HepG2 (cell line): ENCODE data around the gene SYCE3. TPM values are rescaled to one million over a fixed set of nuclear protein-coding genes. Genes with fewer than 3 reads are reported as not detected.

Experiments
- BRD4 ChIP-seq: sonication (generic); formaldehyde crosslinking; IDR thresholded peaks from 2 replicates; pipeline ENCODE4 v1.4.0; 2020; ENCODE audit warnings: missing genetic modification reagents
- MNT ChIP-seq: fragments of 450-650 bp; IDR thresholded peaks from 2 replicates; pipeline ENCODE4 v1.6.1; 2016
- NAIF1 ChIP-seq: sonication (generic); formaldehyde crosslinking; IDR thresholded peaks from 2 replicates; pipeline ENCODE4 v1.5.0; 2020; ENCODE audit warnings: mild to moderate bottlenecking, missing genetic modification reagents, borderline replicate concordance
- RBAK ChIP-seq: sonication (generic); formaldehyde crosslinking; IDR thresholded peaks from 2 replicates; pipeline ENCODE4 v1.5.1; 2020; ENCODE audit warnings: mild to moderate bottlenecking, missing genetic modification reagents
- SOX6 ChIP-seq, 2 experiments: fragments of 450-650 bp in 1 of 2; sonication (generic) in 1 of 2; formaldehyde crosslinking in 1 of 2; IDR thresholded peaks; 2 replicates each; pipeline versions ENCODE4 v1.4.0 to v1.6.1; 2017 to 2020; ENCODE audit warnings: antibody characterized with exemption in 1 of 2, mild to moderate bottlenecking in 1 of 2, missing genetic modification reagents in 1 of 2
- TERF1 ChIP-seq: sonication (generic); formaldehyde crosslinking; IDR thresholded peaks from 2 replicates; pipeline ENCODE4 v1.8.0; 2022; ENCODE audit warnings: mild to moderate bottlenecking, missing genetic modification reagents, moderate library complexity
- THAP8 ChIP-seq: sonication (generic); formaldehyde crosslinking; IDR thresholded peaks from 2 replicates; pipeline ENCODE4 v1.5.1; 2020; ENCODE audit warnings: missing genetic modification reagents, mild to moderate bottlenecking, borderline replicate concordance
- ZBED4 ChIP-seq: sonication (generic); formaldehyde crosslinking; IDR thresholded peaks from 2 replicates; pipeline ENCODE4 v1.4.0; 2020; ENCODE audit warnings: missing genetic modification reagents, borderline replicate concordance
- ZBTB49 ChIP-seq: sonication (generic); formaldehyde crosslinking; IDR thresholded peaks from 2 replicates; pipeline ENCODE4 v1.4.0; 2020; ENCODE audit warnings: missing genetic modification reagents, borderline replicate concordance
- ZNF274 ChIP-seq: sonication (generic); formaldehyde crosslinking; IDR thresholded peaks from 2 replicates; pipeline ENCODE4 v1.5.1; 2020; ENCODE audit warnings: mild to moderate bottlenecking, missing genetic modification reagents
- ZNF280D ChIP-seq: sonication (generic); formaldehyde crosslinking; IDR thresholded peaks from 2 replicates; pipeline ENCODE4 v1.5.1; 2020; ENCODE audit warnings: mild to moderate bottlenecking, missing genetic modification reagents
- ZNF550 ChIP-seq: sonication (generic); formaldehyde crosslinking; IDR thresholded peaks from 2 replicates; pipeline ENCODE4 v1.4.0; 2020; ENCODE audit warnings: mild to moderate bottlenecking, missing genetic modification reagents, borderline replicate concordance
- ZNF704 ChIP-seq: sonication (generic); formaldehyde crosslinking; IDR thresholded peaks from 2 replicates; pipeline ENCODE4 v1.8.1; 2023; ENCODE audit warnings: mild to moderate bottlenecking, inconsistent platforms, moderate library complexity, missing genetic modification reagents, borderline replicate concordance
- polyA plus RNA-seq, 8 experiments: library from polyadenylated mRNA; depleted of rRNA in 3 of 8; stranded (reverse) in 7 of 8; unstranded in 1 of 8; fragments of >200 nt; fragmentation: Illumina TruSeq in 4 of 8; extraction: Trizol in 4 of 8; gene quantifications; 2 replicates each; pipeline versions ENCODE4 v1.2.1 to v1.2.3, GENCODE V29; 2011 to 2016; ENCODE audit warnings: low read depth in 4 of 8, missing spikeins in 1 of 8, mixed read lengths in 1 of 8; ENCODE audit not compliant: insufficient read depth in 1 of 8
- total RNA-seq, 5 experiments: library from RNA; depleted of rRNA; stranded (reverse); fragments of >200 nt; fragmentation: Illumina TruSeq; extraction: Trizol; gene quantifications; 2 replicates each; pipeline ENCODE4 v1.2.3, GENCODE V29; 2016; ENCODE audit warnings: low read depth in 1 of 5

SYCE3 gene
- total and polyA plus RNA-seq, 2 of the 13 experiments (the other 11 are each of a cell fraction or from before 2014, with no cell fraction given): not detected

GRCh38 chr22:50507421-50507990 is 55.2 kb downstream of the SYCE3 start, which contains the start of gene LMF2 (continued):
- TF ChIP-seq NAIF1 (CRISPR knock-in tag): no peak
- no peak for TF ChIP-seq ZBTB49 (CRISPR knock-in tag)
- TF ChIP-seq BRD4 (CRISPR knock-in tag): peak; percentile 37; the same call in 1 of the 2 replicates
- TF ChIP-seq RBAK: no peak
- TF ChIP-seq ZBED4 (CRISPR knock-in tag): peak; percentile 49; the same call in 1 of the 2 replicates
- no peak for TF ChIP-seq SOX6 (IDR thresholded peaks at IDR 0.05)
- TF ChIP-seq SOX6 (CRISPR knock-in tag; IDR thresholded peaks at IDR 0.05): no peak
- no peak for TF ChIP-seq MNT
- TF ChIP-seq TERF1 (CRISPR knock-in tag): no peak
- no peak for TF ChIP-seq ZNF550 (CRISPR knock-in tag)
- no peak for TF ChIP-seq THAP8 (CRISPR knock-in tag)
- TF ChIP-seq ZNF280D (CRISPR knock-in tag): no peak
- no peak; the same call in 1 of the 2 replicates for TF ChIP-seq ZNF704 (CRISPR knock-in tag)
- no peak for TF ChIP-seq ZNF274 (CRISPR knock-in tag)
